Body of pancreas (tissue), 4 donors: Measurements from ENCODE around the gene ZNF493.

Source experiments
- CTCF ChIP-seq, 7 experiments: fragments of 450-650 bp in 4 of 7; fragments of 200-600 bp in 3 of 7; sonication (generic) in 3 of 7; IDR thresholded peaks; one replicate each; pipeline ENCODE4 v1.5.1; 2016 to 2019; ENCODE audit warnings: antibody characterized with exemption in 7 of 7
- POLR2A ChIP-seq, 3 donors: fragments of 450-650 bp; IDR thresholded peaks; one replicate each; pipeline ENCODE4 v1.6.1; 2016; ENCODE audit warnings: antibody characterized with exemption in 3 of 3, mild to moderate bottlenecking in 2 of 3

- TF ChIP-seq CTCF (IDR thresholded peaks at IDR 0.05) (no peak), POLR2A (IDR thresholded peaks at IDR 0.05) (no peak)
Observed at GRCh38 chr19:21396121-21396520, 812 bp upstream of the ZNF493 start.
